ENCODE measurements around the gene ANKRD33B.
"Not testable (repeated sequence)": the region's sequence is repeated elsewhere in the genome, so short reads cannot be mapped to it uniquely, and the experiment has no call there.

ANKRD33B gene

GRCh38 chr5:10559151-10559550 is 4.7 kb upstream of the ANKRD33B start:
- DNase-seq (ENCODE audit: low spot score) = no peak

- no peak for DNase-seq (ENCODE audit: low spot score)
These were observed 4.0 kb upstream of the ANKRD33B start for GRCh38 chr5:10559871-10560270.

- peak; percentile 76 for DNase-seq (ENCODE audit: low spot score)
These were observed 1.4 kb upstream of the ANKRD33B start for GRCh38 chr5:10562201-10563109.

DNA sequence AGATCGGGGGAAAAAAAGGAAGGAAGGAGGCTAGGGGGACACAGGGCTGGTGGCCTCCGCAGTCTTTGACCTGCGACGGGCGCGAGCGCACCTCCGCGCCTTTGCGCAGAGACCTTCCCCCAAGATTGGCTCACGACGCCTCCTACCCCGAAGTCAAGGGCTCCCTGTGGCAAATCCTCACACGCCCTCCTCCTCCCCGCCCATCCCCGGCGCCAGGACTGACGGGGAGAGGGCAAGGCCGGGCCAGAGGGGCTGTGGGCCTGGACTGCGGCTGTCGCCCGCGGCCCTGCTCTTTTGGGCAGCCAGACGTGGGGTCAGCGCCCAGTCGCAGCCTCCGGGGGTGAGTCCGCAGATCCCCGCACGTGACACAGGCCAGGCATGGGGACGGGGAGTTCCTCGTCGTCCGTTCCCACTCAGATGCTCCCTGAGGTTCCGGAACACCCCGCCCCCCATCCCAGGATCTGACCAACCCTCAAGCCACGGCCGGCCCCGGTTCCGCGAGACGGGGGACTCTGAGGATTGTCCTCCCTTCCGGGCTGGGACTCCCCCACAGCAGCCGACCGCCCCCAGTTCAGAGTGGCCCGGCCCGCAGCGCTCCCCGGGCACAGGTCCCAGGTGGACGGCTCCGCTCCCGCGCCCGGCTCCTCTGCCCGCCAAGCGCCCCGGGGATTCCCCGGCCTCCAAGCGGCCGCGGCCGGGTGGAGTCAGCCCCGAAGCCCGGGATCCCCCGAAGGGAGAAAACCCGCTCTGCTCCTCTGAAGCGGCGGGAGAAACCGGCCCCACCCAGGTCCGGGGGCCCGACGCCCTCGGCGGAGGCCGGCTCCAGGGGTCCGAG is 543 bp upstream of the ANKRD33B start:
- no peak for DNase-seq (ENCODE audit: low spot score)

DNA sequence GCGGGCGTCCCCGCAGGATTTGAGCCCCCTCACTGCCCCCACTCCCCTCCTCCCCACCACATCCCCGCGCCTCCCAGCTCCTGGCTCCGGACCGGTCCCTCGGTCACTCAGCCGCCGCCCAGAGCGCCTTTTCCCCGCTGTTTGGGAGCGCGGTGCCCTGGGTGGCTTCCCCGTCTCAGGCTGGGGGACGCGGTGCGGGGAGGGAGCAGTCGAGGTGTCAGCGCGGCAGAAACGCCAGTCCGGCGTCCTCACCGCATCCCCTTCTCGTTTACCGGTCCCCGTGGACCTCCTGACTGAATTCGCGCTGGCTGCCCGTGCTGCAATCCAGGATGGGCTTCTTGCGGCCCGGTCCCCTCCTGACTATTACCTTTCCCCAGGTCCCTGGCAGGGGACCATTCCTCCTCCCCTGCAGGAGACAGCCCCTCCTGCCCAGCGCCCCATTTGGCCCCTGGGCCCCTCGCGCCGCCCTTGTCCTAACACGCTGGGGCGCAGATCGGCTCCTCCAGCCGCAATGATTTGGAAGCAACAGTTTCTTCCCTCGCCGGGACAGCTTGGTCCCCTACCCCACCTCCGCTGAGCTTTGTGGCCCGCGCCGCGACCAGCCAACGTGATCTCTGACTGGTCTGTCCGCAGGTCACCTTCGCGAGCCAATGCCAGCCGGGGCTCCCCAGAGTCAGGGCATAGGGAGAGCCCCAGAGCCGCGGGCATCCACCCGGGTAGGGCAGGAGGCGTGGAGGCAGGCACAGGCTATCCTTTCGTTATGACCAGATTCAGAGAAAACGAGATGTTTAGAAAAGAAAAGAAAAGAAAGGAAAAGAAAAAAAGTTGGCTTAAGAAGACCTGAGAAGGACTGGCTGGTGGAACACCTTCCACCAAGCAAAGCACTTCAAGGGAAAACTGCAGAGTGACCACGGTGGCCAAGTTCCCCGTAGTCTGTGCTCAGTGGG is 1.2 kb downstream of the ANKRD33B start:
- DNase-seq (ENCODE audit: low spot score) = peak; percentile 39

GRCh38 chr5:10565785-10566542 is 2.1 kb downstream of the ANKRD33B start:
- DNase-seq (ENCODE audit: low spot score) = peak; percentile 84

DNA sequence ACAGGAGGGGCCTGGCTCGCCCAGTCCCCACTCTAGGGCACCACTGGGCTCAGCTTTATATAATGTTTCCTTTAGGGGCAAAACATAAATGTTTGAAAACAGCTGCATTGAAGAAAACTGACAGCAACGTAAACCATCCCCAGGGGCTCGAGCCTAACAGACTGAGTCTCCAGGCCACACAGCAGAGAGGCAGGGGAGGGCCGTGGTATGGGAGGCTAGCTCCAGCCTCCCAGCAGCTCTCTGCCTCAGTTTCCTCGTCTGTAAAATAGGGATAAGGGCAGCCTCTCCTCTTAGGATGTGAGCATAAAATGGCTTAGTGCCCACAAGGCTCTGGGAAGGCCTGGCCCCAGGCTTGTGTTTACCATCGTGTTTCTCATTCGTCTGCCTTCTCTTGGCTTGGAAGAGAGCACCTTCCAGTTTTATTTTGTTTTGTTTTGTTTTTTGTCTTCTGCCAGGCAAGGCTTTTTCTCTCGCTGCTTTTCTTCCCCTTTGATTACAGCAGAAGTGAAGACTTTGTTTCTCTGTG is 2.7 kb downstream of the ANKRD33B start:
- peak; percentile 61 for DNase-seq (ENCODE audit: low spot score)

- no peak for DNase-seq (ENCODE audit: low spot score)
These were observed 3.3 kb downstream of the ANKRD33B start for GRCh38 chr5:10567121-10567591.

DNA sequence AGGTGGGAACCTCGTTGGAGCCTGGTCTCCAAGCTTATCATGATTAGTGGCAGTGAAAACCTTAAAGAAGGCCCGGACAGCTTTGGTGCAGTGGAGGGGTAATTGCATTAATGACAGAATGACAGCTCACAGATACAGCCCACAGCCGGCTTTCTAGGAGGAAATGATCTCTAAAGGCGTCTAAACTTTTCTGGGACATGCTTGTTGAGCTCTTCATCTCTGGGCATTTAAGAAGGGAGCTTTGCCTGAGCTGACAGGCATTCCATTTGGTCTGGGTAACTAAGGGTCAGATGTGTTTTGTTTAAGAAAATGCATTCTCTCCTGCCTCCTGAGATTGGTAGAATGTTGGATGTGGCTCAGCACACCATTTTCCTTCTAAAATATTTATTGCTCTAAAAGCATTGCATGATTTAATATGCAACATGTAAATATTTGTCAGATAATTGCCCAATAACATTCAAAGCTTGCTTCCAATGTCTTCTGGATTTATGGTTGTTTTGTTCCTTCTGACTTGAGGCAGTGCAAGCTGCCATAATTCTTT is 4.0 kb downstream of the ANKRD33B start:
- DNase-seq (ENCODE audit: low spot score) = no peak

DNA sequence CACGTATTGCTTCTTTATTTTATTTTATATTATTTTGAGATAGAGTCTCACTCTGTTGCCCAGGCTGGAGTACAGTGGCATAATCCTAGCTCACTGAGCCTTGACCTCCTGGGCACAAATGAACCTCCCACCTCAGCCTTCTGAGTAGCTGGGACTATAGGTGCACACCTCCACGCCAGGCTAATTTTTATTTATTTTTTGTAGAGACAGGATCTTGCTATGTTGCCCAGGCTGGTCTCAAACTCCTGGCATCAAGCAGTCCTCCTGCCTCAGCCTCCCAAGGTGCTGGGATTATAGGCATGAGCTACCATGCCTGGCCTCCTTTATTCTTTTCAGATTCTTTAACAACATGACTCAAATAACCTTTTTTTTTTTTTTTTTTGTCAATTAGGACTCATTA is 6.7 kb downstream of the ANKRD33B start:
- DNase-seq (ENCODE audit: low spot score) = not testable (repeated sequence)

GRCh38 chr5:10572451-10572850 is 8.6 kb downstream of the ANKRD33B start:
- no peak for DNase-seq (ENCODE audit: low spot score)

GRCh38 chr5:10573487-10574145 is 9.7 kb downstream of the ANKRD33B start:
- no peak for DNase-seq (ENCODE audit: low spot score)

GRCh38 chr5:10574879-10575278 is 11.0 kb downstream of the ANKRD33B start:
- not testable (repeated sequence) for DNase-seq (ENCODE audit: low spot score)

GRCh38 chr5:10576121-10576789 is 12.4 kb downstream of the ANKRD33B start:
- DNase-seq (ENCODE audit: low spot score) = peak; percentile 52

- DNase-seq (ENCODE audit: low spot score) = no peak
These were observed 12.9 kb downstream of the ANKRD33B start for GRCh38 chr5:10576790-10577189.

- no peak for DNase-seq (ENCODE audit: low spot score)
These were observed 13.8 kb downstream of the ANKRD33B start for GRCh38 chr5:10577371-10578292.

DNA sequence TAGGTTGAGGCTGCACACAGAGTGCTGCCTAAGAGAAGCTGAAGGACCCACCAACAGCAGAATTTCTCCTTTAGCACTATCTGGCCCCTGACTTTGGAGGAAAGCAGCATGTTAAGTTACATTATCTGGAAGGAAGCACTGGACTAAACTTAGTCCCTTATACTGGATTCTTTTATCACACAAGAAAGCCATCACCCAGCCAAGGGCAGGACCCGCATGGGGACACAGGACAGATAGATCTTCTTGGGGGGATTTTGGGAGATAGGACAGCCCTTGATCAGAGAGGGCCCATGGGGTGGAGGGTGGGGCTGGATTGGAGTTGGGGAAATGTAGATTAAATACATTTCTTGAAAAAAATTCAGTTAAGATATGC is 14.4 kb downstream of the ANKRD33B start:
- DNase-seq (ENCODE audit: low spot score) = peak; percentile 29

DNA sequence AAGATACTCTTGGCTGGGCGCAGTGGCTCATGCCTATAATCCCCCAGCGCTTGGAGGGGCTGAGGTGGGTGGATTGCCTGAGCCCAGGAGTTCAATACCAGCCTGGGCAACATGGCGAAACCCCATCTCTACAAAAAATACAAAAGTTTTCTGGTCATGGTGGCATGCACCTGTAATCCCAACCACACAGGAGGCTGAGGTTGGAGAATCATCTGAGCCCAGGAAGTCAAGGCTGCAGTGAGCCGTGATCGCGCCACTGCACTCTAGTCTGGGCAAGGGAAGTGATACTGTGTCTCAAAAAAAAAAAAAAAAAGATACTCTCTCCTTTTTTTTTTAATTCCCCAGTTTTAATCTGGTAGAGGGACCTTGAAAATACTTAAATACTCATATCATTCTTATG is 15.0 kb downstream of the ANKRD33B start:
- DNase-seq (ENCODE audit: low spot score) = peak; percentile 88
